Stimulated activated CD4-positive, alpha-beta T cell treated with anti-CD3 and anti-CD28 coated beads, Interleukin-12 subunit alpha, Interleukin-12 subunit beta, amount 100 ng/mL, for 4 hours (primary cell): ENCODE data around the gene PRMT7.

Experiments
- DNase-seq: peaks from one replicate; pipeline ENCODE4 v3.0.0-alpha.2; 2020

The PRMT7 gene

DNA sequence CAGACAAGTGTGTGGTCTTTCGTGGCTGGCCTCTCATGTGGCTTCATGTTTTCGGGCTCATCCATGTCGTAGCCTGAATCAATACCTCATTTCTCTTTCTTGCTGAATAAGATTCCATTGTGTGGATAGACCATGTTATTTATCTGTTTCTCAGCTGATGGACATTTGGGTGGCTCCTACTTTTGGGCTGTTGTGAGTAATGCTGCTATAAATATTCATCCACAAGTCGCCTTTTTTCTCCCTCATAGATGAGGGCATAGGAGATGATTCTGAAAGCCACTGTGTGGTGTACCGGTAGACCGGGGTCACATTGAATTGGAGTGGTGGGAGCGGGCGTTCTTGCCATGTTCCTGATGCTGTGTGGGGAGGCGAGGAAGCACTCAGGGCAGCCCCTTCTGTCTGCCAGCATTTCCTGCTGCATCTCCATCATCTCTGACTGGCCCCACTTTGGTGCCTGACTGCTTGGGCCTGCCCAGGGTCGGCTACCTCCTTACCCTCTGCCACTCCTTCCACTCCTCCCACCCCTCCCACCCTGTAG lies 40.1 kb downstream of the PRMT7 start:
- no peak for DNase-seq

DNA sequence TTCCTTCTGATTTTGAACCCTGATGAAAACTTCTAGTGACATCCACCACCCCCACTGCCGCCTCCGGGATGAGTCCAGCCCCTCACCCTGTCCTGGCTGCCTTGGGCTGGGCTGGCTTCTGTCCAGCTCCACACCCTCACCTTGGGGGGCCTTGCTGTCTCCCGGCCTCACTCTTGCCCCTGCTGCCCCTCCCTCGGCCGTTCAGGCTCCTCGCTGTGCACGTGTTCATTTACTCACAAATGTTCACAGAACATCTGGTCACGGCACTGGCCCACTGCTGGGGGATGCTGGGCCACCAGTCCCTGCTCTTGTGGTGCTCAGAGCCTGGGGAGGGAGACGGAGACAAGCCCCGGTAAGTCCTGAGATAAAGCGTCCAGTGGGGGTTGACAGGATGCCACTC lies 40.6 kb downstream of the PRMT7 start:
- DNase-seq, result no peak

DNA sequence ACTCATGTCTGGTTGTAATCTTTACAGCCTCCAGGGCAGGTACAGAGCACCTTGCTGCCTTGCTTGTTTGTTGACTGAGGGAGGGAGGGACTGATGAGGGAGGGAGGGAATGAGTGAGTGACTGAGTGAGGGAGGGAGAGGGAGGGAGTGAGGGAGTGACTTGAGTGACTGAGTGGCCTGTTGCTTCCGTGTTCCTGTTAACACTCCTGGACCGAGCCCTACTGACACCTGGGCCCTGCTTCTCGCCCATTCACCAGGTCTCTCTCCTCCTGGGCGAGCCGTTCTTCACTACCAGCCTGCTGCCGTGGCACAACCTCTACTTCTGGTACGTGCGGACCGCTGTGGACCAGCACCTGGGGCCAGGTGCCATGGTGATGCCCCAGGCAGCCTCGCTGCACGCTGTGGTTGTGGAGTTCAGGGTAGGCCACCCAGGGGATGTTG lies 41.2 kb downstream of the PRMT7 start:
- no peak for DNase-seq

DNA sequence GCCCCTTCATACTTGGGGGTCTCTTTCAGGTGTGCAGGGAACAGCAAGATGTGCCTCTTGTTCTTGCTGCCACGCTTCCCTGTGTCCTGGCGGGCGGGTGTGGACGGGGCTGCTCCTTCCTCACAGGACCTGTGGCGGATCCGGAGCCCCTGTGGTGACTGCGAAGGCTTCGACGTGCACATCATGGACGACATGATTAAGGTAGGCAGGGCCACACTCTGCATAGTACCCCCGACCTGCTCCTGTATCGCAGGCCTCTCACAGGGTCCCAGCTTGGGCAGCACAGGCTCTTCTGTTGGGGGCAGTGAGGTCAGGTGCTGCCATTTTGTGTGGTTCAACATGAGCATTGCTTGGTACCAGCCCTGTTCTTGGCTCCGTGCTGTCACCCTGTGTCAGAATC lies 42.5 kb downstream of the PRMT7 start:
- no peak for DNase-seq

DNA sequence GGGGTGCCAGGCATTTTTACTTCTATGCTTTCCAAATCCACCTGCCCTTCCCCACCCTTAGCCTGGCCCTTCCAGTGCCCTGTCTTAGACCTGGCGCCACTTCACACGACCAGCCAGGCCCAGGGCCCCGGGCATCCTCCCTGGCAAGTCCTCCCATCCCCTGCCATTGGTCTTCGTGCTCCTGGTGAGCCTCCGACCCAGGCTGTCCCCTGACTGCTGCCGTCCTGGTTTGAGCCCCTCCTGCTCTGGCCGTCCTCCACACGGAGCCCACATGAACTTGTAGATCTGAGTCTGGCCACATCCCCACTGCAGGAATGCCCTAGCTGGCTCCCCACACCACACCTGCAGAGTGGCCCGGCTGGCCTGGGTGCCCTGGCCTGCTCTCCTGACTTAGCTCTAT lies 44.0 kb downstream of the PRMT7 start:
- DNase-seq, result no peak

DNA sequence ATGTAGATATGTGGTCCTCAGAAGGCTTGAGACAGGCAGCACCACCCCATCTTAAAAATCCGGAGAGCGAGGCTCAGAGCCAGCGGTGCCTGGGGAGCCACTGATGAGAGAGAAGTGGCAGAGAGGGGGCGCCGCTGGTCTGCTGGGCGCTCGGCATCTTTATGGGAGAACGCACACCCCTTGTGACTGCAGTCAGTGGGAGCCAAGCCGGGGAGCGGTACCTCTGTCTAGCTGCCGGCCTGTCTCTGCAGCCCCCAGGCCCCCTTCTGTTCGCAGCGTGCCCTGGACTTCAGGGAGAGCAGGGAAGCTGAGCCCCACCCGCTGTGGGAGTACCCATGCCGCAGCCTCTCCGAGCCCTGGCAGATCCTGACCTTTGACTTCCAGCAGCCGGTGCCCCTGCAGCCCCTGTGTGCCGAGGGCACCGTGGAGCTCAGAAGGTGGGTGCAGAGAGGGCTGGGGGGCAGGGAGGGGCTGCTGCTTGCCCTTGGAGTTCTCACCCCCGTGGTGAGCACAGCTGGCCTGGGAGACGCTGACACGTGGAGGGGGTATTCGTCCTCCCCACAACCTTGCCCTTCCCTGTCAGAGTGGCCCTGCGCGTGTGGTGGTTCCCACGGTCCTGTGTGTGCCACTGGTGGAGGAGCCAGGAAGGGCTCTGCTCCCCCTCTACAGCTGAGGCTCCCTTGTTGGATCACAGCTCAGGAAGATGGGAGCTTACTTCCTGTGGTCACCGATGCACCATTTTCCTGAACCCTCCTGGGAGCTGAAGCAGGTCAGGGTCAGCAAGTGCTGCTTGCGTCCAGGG lies 44.8 kb downstream of the PRMT7 start:
- no peak for DNase-seq

DNA sequence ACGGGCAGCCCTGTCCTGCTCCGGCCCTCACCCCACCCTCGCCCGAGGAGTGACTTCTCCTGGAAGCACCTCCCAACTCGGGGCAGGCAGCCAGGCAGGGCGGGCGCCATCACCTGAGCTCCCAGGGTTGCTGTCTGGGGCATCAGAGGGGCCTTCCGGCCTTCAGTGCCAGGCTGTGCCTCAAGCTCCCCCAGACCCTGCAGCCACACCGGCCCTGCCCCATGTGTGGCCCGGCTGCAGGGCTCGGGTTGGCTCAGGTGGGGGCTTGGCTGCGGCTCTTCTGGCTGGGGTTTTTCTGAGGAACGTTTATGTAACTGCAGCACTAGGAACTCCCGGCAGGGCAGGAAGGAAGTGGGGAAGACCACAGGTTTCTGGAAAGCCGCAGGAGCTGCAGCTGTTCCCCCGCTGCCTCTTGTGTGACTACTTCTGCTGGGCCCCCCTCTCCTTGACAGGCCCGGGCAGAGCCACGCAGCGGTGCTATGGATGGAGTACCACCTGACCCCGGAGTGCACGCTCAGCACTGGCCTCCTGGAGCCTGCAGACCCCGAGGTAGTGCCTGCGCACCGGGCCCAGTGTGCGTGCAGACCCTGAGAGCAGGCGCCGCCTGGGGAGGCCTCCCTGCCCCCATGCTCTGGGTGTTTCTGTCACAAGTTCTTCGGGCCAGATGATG lies 45.6 kb downstream of the PRMT7 start:
- peak; percentile 50 for DNase-seq

DNA sequence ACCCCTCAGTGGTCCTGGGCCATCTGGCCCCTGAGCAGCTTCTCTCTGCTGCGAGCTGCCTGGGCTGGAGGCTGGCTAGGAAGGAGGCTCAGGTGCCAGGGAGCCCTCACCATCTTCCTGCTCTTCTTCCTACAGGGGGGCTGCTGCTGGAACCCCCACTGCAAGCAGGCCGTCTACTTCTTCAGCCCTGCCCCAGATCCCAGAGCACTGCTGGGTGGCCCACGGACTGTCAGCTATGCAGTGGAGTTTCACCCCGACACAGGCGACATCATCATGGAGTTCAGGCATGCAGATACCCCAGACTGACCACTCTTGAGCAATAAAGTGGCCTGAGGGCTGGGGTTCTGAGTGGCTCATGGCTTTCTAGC lies 46.1 kb downstream of the PRMT7 start:
- DNase-seq, result no peak

DNA sequence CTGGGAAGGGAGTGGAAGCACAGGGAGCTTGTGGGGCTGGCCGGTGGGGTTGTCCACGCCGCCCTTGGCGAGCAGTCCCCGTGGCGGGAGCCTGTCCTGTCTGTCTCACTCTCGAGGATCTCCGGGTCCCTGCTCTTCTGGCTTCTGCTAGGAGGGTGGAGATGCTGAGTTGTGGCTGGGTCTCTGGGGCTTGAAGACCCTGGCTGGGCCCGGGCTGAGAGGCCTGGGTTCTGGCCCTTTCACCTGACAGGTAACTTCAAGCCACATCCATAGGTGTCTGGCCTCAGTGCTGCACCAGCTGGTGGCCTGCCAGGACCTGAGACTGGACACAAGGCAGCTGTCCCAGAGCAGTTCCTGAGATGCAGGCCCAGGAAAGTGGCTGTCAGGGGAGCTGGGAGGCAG lies 46.7 kb downstream of the PRMT7 start:
- no peak for DNase-seq

DNA sequence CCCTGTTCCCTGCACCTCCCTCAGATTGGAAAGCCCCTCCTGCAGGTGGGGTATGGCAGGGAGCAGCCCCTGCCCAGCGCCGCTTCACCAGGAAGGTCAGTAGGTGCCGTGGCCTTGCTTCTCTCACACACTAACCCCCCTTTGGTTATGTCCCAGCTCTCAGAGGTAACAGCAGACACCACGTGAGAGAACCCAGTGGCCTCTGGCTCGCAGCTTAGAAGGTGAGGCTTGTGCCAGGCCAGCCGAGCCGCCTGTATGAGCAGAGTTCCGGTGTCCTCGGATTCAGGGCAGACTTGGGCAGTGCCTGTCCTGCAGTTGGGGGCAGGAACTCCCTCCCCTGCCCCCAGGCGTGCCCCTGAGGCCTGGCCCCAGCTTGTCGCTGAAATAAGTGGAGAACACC lies 47.1 kb downstream of the PRMT7 start:
- DNase-seq, result no peak

DNA sequence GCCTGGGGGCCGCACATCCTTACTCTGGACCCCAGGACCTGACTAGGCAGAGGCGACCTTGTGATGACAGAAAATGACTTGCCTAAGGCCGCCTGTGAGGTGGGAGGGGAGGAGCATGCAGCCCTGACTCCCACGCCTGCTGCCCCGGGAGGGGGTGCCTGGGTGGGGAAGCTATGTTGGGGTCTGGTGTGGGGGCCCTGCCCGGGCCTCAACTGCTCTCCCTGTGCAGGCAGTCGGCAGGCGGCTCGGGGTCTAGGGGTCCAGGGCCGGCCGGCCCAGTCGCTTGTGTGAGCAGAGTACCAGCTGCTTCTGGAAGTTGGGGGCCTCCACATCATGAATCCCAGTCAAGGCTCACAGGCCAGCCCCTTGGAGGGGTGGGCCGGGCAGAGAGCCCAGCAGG lies 48.1 kb downstream of the PRMT7 start:
- no peak for DNase-seq

DNA sequence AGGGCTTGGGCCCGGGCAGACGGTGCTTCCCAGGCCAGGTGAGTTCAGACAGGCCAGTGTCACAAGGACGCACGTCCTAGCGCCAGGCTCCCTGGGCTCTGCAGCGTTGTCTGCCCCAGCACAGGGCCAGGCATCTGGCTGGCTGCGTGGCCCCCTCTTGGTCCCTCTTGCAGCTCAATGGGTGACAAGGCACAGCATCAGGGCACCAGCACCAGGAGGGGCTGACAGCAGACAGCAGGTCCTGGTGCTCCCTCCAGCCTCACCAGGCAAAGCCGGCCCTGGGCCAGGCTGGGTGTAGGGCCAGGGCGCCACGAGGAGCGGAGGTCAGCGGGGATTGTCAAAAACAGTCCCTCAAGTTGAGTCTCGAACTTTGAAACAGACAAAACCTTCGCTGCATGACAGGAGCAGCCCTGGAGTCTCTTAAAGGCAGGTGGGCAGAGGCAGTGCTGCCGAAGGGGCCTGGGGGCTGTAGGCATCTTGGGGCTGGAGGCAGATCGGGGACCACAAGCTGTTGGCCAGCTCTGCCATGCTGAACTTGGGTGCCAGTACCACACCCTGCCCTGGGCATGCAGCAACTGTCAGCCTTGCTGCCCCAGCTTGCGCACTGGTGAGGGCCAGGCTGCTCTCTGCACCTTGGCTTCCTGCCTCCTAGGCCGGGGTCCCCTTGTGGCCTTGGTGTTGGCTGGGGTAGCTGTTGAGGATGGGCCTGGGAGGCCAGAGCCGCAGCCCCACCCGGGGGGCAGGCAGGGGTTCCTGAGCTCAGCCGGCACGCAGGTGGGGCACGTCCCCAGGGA lies 48.8 kb downstream of the PRMT7 start:
- no peak for DNase-seq

DNA sequence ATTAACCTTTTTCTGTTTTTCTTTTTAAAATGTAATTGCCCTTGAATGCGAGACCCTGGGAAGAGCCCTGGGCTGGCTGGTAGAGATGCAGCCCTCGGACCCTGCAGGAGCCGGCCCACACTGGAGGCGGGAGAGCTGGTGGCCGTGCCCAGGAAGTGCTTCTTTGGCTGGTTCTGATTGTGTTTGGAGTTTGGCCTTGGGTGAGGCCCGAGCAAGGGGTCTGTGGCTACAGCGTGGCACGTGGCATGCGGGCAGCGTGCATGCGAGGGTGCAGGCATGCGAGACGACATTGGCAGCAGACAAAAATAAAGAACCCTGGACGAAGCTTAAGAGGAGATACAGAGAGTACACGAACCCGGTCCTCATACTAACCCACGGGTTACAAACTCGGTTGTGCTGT lies 49.7 kb downstream of the PRMT7 start:
- DNase-seq, result no peak

DNA sequence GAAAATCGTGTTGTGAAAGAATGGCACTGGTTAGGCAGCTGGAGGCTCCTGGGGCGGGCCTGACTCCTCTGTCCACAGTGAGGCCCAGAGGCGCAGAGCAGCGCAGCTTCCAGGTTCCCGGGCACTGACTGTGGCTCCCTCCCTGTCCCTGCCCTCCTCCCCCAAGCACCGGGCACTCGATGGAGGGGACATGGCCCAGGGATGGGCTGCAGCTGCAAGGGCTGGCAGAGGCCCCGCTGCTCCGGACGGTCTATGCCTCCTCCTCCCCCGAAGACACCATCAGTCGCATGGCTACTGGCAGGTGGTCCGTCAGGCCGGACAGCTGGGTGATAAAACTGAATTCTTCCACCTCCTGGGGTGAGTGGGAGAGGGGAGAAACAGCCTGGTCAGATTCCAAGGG lies 50.1 kb downstream of the PRMT7 start:
- no peak for DNase-seq

DNA sequence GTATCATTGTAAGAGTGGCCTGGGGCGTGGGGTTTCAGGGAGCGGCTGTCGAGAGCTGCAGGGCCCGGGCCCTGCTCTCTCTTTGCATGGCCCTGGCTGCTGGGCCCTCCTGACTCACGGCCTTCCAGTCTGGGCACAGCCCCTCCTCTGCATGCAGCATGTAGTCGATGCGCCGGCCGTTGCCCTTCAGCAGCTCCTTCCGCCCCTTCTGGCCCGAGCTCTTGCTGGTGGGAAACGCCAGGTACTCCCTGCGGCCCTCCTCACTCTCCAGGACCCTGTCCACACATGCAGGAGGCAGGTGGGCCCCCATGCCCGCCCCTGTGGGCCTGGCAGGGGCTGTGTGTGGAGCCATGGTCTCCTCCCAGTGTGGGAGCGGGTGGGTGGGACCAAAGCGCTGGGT lies 50.7 kb downstream of the PRMT7 start:
- no peak for DNase-seq

DNA sequence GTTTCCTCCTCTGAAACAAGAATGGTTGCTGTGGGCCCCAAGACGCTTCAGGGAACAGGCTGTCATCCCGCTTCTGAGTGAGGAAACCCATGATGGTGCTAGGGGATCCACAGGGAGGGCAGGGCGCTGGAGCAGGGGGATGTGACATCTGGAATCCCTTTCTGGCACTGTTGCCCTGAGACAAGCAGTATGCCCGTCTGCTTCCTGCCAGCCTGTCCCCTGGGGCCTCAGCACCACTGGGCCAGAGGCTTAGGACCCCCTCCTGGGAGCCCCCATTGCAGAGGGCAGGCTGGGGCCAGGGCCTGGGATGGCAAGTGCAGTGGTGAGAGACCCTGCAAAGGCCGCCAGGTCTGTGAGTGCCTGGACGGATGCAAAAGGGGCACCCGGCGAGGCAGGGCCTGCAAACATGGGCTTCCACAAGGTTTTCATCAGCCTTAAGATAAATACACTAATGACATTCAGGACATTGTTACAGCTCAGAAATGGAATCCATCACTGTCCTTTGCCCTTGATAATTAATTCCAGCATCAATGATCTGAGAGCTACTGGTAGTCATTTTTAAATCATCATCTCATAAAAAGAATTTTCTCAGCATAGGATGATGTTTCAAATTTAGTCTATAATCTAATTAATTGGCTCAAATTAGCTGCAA lies 51.6 kb downstream of the PRMT7 start:
- DNase-seq, result no peak

DNA sequence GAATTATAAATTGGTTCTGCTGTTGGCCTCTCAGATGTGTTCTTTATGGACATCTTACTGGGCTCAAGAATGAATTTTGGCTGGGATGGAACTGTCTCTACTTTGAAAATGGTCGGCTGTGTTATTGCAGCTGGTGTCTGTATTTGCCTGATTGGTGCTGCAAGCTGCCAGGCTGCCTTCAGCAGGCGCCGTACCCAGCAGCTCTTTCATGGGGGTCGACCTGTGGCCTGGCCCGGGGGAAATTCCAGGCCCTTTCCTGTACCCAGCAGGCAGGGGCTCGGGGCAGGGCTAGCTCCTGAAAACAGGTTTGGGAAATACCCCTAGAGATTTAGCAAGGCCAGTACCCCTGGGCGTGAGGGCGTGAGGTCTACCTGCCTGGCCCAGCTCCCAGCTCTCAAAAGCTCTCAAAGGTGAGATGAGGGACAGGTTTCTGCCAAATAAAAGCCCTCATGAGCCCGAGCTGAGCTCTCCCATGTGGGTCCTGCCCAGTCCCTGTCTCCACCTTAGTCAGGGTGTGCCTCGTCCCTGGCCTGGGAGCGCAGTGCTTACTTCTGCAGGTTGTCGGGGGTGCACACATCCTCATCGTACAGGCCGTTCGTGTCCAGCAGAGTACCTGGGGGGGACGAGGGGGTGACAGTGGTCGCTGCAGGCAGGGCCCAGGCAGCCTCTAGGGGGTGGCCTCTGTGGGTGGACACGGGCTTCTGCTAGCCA lies 52.3 kb downstream of the PRMT7 start:
- DNase-seq, result no peak

DNA sequence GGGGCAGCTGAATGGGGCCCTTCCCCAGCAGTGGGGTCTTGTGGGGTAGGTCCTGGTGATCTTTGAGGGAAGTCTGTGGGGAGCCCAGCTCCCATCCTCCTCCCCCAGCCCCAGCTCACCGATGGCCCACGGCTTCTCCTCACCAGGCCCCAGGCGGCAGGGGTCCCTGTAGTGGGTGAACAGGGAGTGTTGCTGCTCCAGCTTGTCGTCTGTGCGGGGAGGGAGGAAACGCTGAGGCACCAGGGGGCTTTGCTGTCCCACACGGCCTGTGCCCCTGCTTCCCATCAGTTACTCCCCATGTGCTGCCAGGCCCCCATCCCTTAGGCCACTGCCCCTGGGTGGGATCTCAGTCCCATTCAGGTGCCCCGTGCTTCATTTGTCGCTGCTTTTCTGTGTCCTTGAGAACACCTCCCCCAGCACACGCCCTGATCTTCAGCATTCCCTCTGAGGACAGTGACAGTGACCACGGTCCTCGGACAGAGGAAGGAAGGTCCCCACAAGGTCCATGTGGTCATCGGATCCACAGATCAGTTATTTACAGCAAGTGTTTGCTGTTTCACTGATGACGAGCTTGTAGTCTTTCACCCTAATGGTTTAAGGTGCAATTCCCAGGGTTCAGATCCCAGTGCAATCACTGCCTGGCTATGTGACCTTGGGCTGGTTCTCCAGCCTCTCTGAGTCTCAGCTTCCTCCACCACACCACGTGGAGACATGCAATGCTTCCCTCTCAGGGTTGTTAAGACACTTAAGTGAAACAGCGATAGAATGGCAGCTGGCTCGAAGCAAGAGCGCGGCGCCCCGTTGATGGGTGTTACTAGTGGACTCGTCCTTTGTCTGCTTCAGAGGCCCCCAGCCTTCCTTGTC lies 53.1 kb downstream of the PRMT7 start:
- DNase-seq, result no peak

DNA sequence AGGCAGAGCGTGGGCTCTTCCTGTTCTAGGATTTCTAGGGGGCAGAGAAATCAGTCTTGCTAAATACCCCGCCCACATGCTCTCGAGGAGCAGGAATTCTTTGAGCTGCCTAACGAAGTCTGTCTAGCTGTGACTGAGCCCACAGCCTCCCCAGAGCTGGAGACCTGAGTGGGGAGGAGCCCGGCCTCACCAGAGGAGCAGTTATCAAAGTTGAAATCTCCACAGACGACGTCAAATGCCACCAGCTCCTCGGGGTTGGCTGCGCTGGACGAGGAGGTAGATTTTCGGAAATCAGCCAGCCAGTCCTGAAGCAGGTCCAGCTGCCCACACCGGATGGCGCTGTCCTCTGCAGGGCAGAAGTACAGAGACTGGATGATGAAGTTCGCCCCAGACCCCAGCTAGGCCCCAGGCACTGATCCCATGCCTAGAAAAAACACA lies 53.8 kb downstream of the PRMT7 start:
- no peak for DNase-seq

DNA sequence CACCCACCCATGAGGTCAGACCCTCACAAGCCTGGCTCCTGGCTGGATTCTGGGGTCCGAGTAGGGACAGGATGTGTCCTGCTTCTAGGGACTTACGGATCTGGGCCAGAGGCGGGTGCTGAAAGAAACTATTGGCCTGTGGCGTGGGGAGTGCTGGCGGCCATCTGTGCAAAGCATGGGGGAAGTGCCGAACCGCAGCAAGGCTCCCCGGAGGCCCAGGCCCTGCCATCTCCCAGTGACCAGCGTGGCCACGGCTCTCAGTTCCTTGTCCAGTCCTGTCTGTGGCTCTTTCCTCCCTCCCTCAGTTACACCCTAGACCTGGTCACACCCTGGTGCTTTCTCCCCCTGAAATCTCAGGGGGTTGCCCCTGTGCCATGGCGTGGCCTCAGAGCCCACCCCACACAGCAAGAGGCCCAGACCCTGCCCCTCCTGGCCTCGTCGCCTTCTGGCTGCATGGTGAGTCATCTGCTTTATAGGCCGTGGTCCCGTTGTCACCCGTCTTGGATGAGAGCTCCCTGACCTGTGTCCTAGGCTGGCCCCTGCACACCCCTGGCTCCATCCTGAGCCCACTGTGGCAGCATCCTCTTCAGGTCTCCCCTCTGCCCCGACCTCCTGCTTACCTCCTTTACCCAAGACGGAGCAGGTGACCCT lies 54.5 kb downstream of the PRMT7 start:
- DNase-seq, result no peak

DNA sequence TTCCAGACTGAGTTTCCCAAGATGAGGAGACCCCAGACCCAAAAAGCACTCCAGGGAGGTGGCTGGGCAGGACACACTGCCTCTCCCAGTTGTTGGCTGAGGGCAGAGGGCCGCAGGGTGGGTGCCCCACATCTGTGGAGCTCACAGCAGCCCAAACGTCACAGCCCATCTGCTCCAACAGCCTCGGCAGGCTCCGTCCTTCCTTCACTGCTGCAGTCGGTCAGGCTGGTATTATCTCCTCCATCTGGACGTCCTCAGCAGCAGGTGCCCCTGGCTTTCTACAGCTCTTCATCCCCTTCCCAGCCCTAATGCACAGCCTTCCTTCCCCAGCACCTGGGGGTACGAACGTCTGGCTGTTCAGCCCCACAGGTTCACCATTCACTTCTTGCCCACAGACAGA lies 55.2 kb downstream of the PRMT7 start:
- no peak for DNase-seq
